HepG2 (cell line): ENCODE results near the gene RALB. TPM values are rescaled to one million over a fixed set of nuclear protein-coding genes. Genes with fewer than 3 reads are reported as not detected.
A peak's percentile ranks its signal among the peaks of the same experiment; 100 is the strongest.

Experiments
- ATAC-seq: fragments of 200-7000 bp; cut with Tn5 transposase; 3 replicates; pipeline ENCODE4 v1.9.1; 2020; ENCODE audit warnings: mild to moderate bottlenecking, moderate library complexity
- BruUV-seq: library from RNA; stranded (reverse); fragments of 400-500 nt; replicated peaks from 2 replicates; lab custom pipeline; 2021; lab: Mats Ljungman, UMichigan
- CTCF ChIA-PET: fragments of 300-600 bp; formaldehyde crosslinking; extraction: SDS; loops from one replicate; lab custom pipeline; 2021; ENCODE audit warnings: low total read pairs, inconsistent platforms, low intra/inter-chr PET ratio; lab: Yijun Ruan, JAX
- POLR2A ChIA-PET: fragments of 350-600 bp; sonication (Branson Sonifier 250); formaldehyde crosslinking; loops from one replicate; lab custom pipeline; 2020; ENCODE audit warnings: antibody characterized with exemption, inconsistent platforms; lab: Yijun Ruan, JAX
- DNase-seq: peaks from one replicate; pipeline ENCODE4 v3.0.0-alpha.2; 2015; ENCODE audit warnings: low spot score
- FAIRE-seq: peaks from 3 replicates; lab custom pipeline; 2011; peaks lifted over from hg19 to GRCh38; lab: Jason Lieb, UNC
- H2AFZ ChIP-seq: one replicate; pipeline ENCODE4 v1.6.1; 2011; ENCODE audit warnings: low read length, inconsistent platforms
- H3K27ac ChIP-seq: fragments of 300-600 bp; 3 replicates; pipeline ENCODE4 v1.8.0; 2011; ENCODE audit warnings: mixed run types, mild to moderate bottlenecking, mixed read lengths, low read length, inconsistent platforms; ENCODE audit not compliant: insufficient read depth; ENCODE audit errors: extremely low read length
- H3K27me3 ChIP-seq, 2 experiments: fragments of 200-600 bp in 1 of 2; 2 replicates in 1 of 2; 3 replicates in 1 of 2; pipeline versions ENCODE4 v1.6.0 to v1.8.0; 2011; ENCODE audit warnings: low read length in 2 of 2, mild to moderate bottlenecking in 2 of 2, moderate library complexity in 2 of 2, inconsistent platforms in 1 of 2; ENCODE audit not compliant: insufficient read depth in 2 of 2, control insufficient read depth in 1 of 2
- H3K36me3 ChIP-seq, 2 experiments: fragments of 200-600 bp in 1 of 2; replicated peaks in 1 of 2; 2 replicates in 1 of 2; 3 replicates in 1 of 2; pipeline versions ENCODE4 v1.5.1 to v1.8.0; 2011; ENCODE audit warnings: low read length in 2 of 2, inconsistent platforms in 1 of 2; ENCODE audit not compliant: insufficient read depth in 2 of 2, control insufficient read depth in 1 of 2
- H3K4me1 ChIP-seq: 2 replicates; pipeline ENCODE4 v1.5.1; 2012; ENCODE audit warnings: low read length, inconsistent platforms; ENCODE audit not compliant: insufficient read depth
- H3K4me2 ChIP-seq: 2 replicates; pipeline ENCODE4 v1.6.0; 2011; ENCODE audit warnings: low read depth, low read length, inconsistent platforms
- H3K4me3 ChIP-seq, 3 experiments: fragments of 200-600 bp in 1 of 3; sonication (generic), shearing (Covaris generic) in 1 of 3; replicated peaks in 1 of 3; 2 replicates each; pipeline ENCODE4 v1.5.1; 2011 to 2016; ENCODE audit warnings: low read length in 3 of 3, inconsistent platforms in 2 of 3, low read depth in 2 of 3, mild to moderate bottlenecking in 2 of 3, control low read depth in 1 of 3, mixed read lengths in 1 of 3; ENCODE audit not compliant: insufficient read depth in 1 of 3
- H3K79me2 ChIP-seq: one replicate; pipeline ENCODE4 v1.6.1; 2011; ENCODE audit warnings: low read length, inconsistent platforms; ENCODE audit not compliant: insufficient read depth
- H3K9ac ChIP-seq: 2 replicates; pipeline ENCODE4 v1.6.0; 2011; ENCODE audit warnings: mild to moderate bottlenecking, low read depth, low read length, inconsistent platforms; ENCODE audit not compliant: insufficient read depth
- H3K9me3 ChIP-seq: 2 replicates; pipeline ENCODE4 v1.5.1; 2012; ENCODE audit warnings: mild to moderate bottlenecking, low read length
- H4K20me1 ChIP-seq: 2 replicates; pipeline ENCODE4 v1.6.0; 2011; ENCODE audit warnings: inconsistent platforms, mild to moderate bottlenecking, low read length, moderate library complexity; ENCODE audit not compliant: insufficient read depth
- MAX ChIP-seq: IDR thresholded peaks from 2 replicates; pipeline ENCODE4 v1.6.1; 2012; ENCODE audit warnings: inconsistent platforms
- TOPORS ChIP-seq: sonication (generic); formaldehyde crosslinking; IDR thresholded peaks from 2 replicates; pipeline ENCODE4 v1.8.0; 2023; ENCODE audit warnings: mild to moderate bottlenecking, missing genetic modification reagents
- ZC3H13 ChIP-seq: sonication (generic); formaldehyde crosslinking; IDR thresholded peaks from 2 replicates; pipeline ENCODE4 v1.8.1; 2023; ENCODE audit warnings: mild to moderate bottlenecking, missing genetic modification reagents, moderate library complexity
- ZHX2 ChIP-seq, 2 experiments: sonication (generic) in 1 of 2; formaldehyde crosslinking in 1 of 2; IDR thresholded peaks; 2 replicates each; pipeline versions ENCODE4 v1.6.1 to v1.9.0; 2014 to 2022; ENCODE audit warnings: antibody characterized with exemption in 1 of 2, borderline replicate concordance in 1 of 2, inconsistent platforms in 1 of 2, low read depth in 1 of 2, missing genetic modification reagents in 1 of 2
- ZNF501 ChIP-seq: sonication (generic); formaldehyde crosslinking; IDR thresholded peaks from 2 replicates; pipeline ENCODE4 v1.5.1; 2020; ENCODE audit warnings: mild to moderate bottlenecking, moderate library complexity, missing genetic modification reagents
- ZNF629 ChIP-seq: sonication (generic); formaldehyde crosslinking; conservative IDR thresholded peaks from 2 replicates; pipeline ENCODE4 v1.5.0; 2020; ENCODE audit warnings: missing genetic modification reagents
- ZNF782 ChIP-seq: sonication (generic); formaldehyde crosslinking; IDR thresholded peaks from 2 replicates; pipeline ENCODE4 v1.4.0; 2020; ENCODE audit warnings: missing genetic modification reagents, mild to moderate bottlenecking, borderline replicate concordance
- WGBS: methylation state at CpG from one replicate; pipeline ENCODE4 v1.1.6; 2017; ENCODE audit warnings: low lambda C conversion rate; 5-methylcytosine and 5-hydroxymethylcytosine counted together
- in situ Hi-C: cut with HindIII; loops from 2 replicates; pipeline ENCODE4 v1.10.0; 2017; ENCODE audit warnings: low pct_unique_long_range_greater_than_20kb; ENCODE audit not compliant: extremely low pct_ligation_motif_present
- intact Hi-C: fragments of 100-400 bp; cut with micrococcal nuclease; formaldehyde crosslinking; loops from one replicate; pipeline ENCODE4 v1.10.0; 2022; ENCODE audit not compliant: unreplicated experiment
- polyA plus RNA-seq, 8 experiments: library from polyadenylated mRNA; depleted of rRNA in 3 of 8; stranded (reverse) in 7 of 8; unstranded in 1 of 8; fragments of >200 nt; fragmentation: Illumina TruSeq in 4 of 8; extraction: Trizol in 4 of 8; gene quantifications; 2 replicates each; pipeline versions ENCODE4 v1.2.1 to v1.2.3, GENCODE V29; 2011 to 2016; ENCODE audit warnings: low read depth in 4 of 8, missing spikeins in 1 of 8, mixed read lengths in 1 of 8; ENCODE audit not compliant: insufficient read depth in 1 of 8
- total RNA-seq, 5 experiments: library from RNA; depleted of rRNA; stranded (reverse); fragments of >200 nt; fragmentation: Illumina TruSeq; extraction: Trizol; gene quantifications; 2 replicates each; pipeline ENCODE4 v1.2.3, GENCODE V29; 2016; ENCODE audit warnings: low read depth in 1 of 5

RALB gene
- total and polyA plus RNA-seq, 2 of the 13 experiments (the other 11 are each of a cell fraction or from before 2014, with no cell fraction given): 37.8 to 43.2 TPM

- CTCF ChIA-PET: no interaction called here
- Histone ChIP-seq H3K27ac (no peak overlapping the region), H2AFZ (no peak overlapping the region), H4K20me1 (no peaks in the 10 kb centered on the region), H3K9ac (no peak overlapping the region), H3K4me2 (no peak overlapping the region), H3K79me2 (no peaks in the 10 kb centered on the region), H3K4me3 (no peak overlapping the region), H3K36me3 (no peaks in the 10 kb centered on the region), H3K9me3 (no peaks in the 10 kb centered on the region), H3K4me1 (peaks cover 22% of the 10 kb centered on the region), H3K27me3 (peaks cover 6 to 7% of the 10 kb centered on the region in 2 experiments; a peak in 4 of 5 replicates)
- 91% methylated on average over 5 of the region's 5 CpGs for WGBS
- FAIRE-seq (no peak), ATAC-seq (no peak), DNase-seq (no peak)
- in situ Hi-C loops: no loop called here
- TF ChIP-seq ZC3H13 (0 out of 2 replicates have a peak, but pooled peaks have one; percentile 15), MAX (no peak), ZNF501 (CRISPR knock-in tag) (no peak), ZNF629 (CRISPR knock-in tag) (no peak), TOPORS (no peak), ZNF782 (CRISPR knock-in tag) (no peak), ZHX2 (IDR thresholded peaks at IDR 0.05; ENCODE audit: low read depth) (no peak), ZHX2 (CRISPR knock-in tag; IDR thresholded peaks at IDR 0.05; ENCODE audit: borderline replicate concordance) (no peak)
- no TSS peak for BruUV-seq
- POLR2A ChIA-PET: no interaction called here
- intact Hi-C loops: no loop called here
Measured at GRCh38 chr2:120219291-120219690, 33.4 kb upstream of the RALB start.
